ENCODE results near the gene CSRNP3.

CSRNP3 gene

DNA sequence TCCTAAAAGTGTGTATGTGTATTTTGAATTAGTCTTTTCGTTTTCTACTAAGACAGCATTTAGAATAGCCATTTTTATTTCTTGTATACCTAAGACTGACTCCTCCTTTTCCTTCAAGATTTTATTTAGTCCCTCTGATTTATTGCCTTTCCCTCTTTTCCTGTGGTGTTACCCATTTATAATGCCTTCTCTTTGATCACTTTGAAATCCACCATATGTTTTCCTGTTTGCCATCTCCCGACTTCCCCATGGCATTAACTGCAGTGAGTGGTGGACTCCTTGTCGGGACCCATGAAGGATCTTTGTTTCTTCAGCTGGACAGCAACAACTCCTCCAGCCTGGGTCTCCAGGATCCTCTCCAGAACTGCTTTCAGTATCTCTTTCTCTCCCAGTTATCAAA is 160.7 kb downstream of the CSRNP3 start:
- TF ChIP-seq, protein P1, sequence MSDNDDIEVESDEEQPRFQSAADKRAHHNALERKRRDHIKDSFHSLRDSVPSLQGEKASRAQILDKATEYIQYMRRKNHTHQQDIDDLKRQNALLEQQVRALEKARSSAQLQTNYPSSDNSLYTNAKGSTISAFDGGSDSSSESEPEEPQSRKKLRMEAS (IDR thresholded peaks at IDR 0.05), result no peak
- TF ChIP-seq TEAD4 (IDR thresholded peaks at IDR 0.05) (no peak), EP300 (IDR thresholded peaks at IDR 0.05; ENCODE audit: borderline replicate concordance) (no peak), NFIC (IDR thresholded peaks at IDR 0.05) (no peak), CREB1 (IDR thresholded peaks at IDR 0.05; ENCODE audit: low read depth) (no peak), ZBTB7A (IDR thresholded peaks at IDR 0.05; ENCODE audit: low read depth) (no peak), CEBPB (IDR thresholded peaks at IDR 0.05) (no peak), TCF12 (IDR thresholded peaks at IDR 0.05; ENCODE audit: low read depth) (no peak), YY1 (IDR thresholded peaks at IDR 0.05; ENCODE audit: low read depth) (no peak), TAF1 (IDR thresholded peaks at IDR 0.05; ENCODE audit: low read depth) (no peak), EGR1 (IDR thresholded peaks at IDR 0.05) (no peak), FOXM1 (IDR thresholded peaks at IDR 0.05; ENCODE audit: borderline replicate concordance, low read depth) (no peak), RAD21 (IDR thresholded peaks at IDR 0.05; ENCODE audit: low read depth) (no peak)
- TF ChIP-seq, protein P2, sequence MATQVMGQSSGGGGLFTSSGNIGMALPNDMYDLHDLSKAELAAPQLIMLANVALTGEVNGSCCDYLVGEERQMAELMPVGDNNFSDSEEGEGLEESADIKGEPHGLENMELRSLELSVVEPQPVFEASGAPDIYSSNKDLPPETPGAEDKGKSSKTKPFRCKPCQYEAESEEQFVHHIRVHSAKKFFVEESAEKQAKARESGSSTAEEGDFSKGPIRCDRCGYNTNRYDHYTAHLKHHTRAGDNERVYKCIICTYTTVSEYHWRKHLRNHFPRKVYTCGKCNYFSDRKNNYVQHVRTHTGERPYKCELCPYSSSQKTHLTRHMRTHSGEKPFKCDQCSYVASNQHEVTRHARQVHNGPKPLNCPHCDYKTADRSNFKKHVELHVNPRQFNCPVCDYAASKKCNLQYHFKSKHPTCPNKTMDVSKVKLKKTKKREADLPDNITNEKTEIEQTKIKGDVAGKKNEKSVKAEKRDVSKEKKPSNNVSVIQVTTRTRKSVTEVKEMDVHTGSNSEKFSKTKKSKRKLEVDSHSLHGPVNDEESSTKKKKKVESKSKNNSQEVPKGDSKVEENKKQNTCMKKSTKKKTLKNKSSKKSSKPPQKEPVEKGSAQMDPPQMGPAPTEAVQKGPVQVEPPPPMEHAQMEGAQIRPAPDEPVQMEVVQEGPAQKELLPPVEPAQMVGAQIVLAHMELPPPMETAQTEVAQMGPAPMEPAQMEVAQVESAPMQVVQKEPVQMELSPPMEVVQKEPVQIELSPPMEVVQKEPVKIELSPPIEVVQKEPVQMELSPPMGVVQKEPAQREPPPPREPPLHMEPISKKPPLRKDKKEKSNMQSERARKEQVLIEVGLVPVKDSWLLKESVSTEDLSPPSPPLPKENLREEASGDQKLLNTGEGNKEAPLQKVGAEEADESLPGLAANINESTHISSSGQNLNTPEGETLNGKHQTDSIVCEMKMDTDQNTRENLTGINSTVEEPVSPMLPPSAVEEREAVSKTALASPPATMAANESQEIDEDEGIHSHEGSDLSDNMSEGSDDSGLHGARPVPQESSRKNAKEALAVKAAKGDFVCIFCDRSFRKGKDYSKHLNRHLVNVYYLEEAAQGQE (IDR thresholded peaks at IDR 0.05; ENCODE audit: low read depth), result no peak
- TF ChIP-seq, protein P3, sequence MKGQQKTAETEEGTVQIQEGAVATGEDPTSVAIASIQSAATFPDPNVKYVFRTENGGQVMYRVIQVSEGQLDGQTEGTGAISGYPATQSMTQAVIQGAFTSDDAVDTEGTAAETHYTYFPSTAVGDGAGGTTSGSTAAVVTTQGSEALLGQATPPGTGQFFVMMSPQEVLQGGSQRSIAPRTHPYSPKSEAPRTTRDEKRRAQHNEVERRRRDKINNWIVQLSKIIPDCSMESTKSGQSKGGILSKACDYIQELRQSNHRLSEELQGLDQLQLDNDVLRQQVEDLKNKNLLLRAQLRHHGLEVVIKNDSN (IDR thresholded peaks at IDR 0.05), result no peak

DNA sequence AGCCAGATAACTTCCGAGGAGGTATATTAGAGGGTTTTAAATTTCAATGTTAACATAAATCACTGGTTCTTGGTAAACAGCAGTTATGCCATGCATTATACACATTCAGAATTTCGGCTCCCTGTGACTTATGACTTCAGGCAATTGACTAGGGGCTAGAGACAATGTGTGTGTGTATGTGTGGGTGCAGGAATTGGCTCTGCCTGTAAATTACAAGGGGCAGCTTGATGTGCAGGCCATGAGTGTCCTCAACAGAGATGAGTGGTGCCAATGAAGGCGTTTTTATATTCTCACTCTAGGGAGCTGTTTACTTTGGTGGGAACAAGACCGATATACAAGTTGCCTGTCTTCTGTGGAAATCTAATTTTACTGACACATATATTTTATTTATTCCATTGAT is 161.6 kb downstream of the CSRNP3 start:
- no peak for TF ChIP-seq RAD21 (IDR thresholded peaks at IDR 0.05; ENCODE audit: low read depth)
- TF ChIP-seq, protein P2 (IDR thresholded peaks at IDR 0.05; ENCODE audit: low read depth), result no peak
- no peak for TF ChIP-seq TCF12 (IDR thresholded peaks at IDR 0.05; ENCODE audit: low read depth)
- TF ChIP-seq TAF1 (IDR thresholded peaks at IDR 0.05; ENCODE audit: low read depth), result no peak
- TF ChIP-seq TEAD4 (IDR thresholded peaks at IDR 0.05), result no peak
- no peak for TF ChIP-seq FOXM1 (IDR thresholded peaks at IDR 0.05; ENCODE audit: borderline replicate concordance, low read depth)
- no peak for TF ChIP-seq NFIC (IDR thresholded peaks at IDR 0.05)
- TF ChIP-seq, protein P1 (IDR thresholded peaks at IDR 0.05), result no peak
- TF ChIP-seq CREB1 (IDR thresholded peaks at IDR 0.05; ENCODE audit: low read depth), result no peak
- no peak for TF ChIP-seq YY1 (IDR thresholded peaks at IDR 0.05; ENCODE audit: low read depth)
- no peak for TF ChIP-seq CEBPB (IDR thresholded peaks at IDR 0.05)
- TF ChIP-seq, protein P3 (IDR thresholded peaks at IDR 0.05), result no peak
- no peak for TF ChIP-seq EGR1 (IDR thresholded peaks at IDR 0.05)
- TF ChIP-seq ZBTB7A (IDR thresholded peaks at IDR 0.05; ENCODE audit: low read depth), result no peak
- no peak for TF ChIP-seq EP300 (IDR thresholded peaks at IDR 0.05; ENCODE audit: borderline replicate concordance)

DNA sequence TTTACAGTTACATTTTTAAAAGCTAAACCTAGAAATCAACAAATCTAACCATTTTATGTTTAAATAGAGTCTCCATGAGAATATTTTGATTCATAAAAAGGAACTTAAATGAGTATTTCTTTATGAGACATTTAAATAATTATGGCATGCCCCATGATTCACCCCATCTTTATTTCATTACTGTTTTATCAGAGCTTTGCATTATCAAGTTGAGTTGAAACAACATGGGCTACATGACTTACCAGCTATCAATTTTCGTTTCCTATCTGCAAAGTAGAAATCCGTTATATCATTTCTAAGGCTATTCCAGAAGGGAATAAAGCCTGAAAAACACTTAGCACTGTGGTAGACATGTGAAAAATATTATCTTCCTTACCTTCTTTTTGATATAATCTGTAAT is 163.1 kb downstream of the CSRNP3 start:
- TF ChIP-seq CEBPB (IDR thresholded peaks at IDR 0.05) (no peak), TEAD4 (IDR thresholded peaks at IDR 0.05) (no peak), EGR1 (IDR thresholded peaks at IDR 0.05) (no peak), ZBTB7A (IDR thresholded peaks at IDR 0.05; ENCODE audit: low read depth) (no peak), RAD21 (IDR thresholded peaks at IDR 0.05; ENCODE audit: low read depth) (no peak), CREB1 (IDR thresholded peaks at IDR 0.05; ENCODE audit: low read depth) (no peak), FOXM1 (IDR thresholded peaks at IDR 0.05; ENCODE audit: borderline replicate concordance, low read depth) (no peak)
- TF ChIP-seq, protein P2 (IDR thresholded peaks at IDR 0.05; ENCODE audit: low read depth), result no peak
- TF ChIP-seq, protein P3 (IDR thresholded peaks at IDR 0.05), result no peak
- TF ChIP-seq, protein P1 (IDR thresholded peaks at IDR 0.05), result no peak

DNA sequence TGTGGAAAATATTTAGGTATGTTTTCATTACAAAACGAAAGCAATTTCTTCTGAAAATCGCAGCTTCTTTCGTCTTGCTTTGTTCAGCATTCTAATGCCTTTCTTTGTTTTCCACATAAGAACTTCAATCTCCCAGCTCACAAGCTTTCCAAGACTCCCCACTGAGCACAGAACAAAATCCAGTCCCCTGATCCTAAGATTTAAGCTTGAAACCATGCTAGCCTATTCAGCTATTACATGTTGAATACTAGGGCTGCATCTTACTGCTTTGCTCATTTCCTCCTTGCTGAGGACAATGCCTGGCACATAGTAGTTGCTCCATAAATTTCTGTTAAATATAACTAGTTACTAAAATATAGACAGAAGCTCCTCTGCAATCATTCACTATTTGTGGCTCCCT is 163.9 kb downstream of the CSRNP3 start:
- TF ChIP-seq TEAD4 (IDR thresholded peaks at IDR 0.05) (no peak), RAD21 (IDR thresholded peaks at IDR 0.05; ENCODE audit: low read depth) (no peak), NFIC (IDR thresholded peaks at IDR 0.05) (no peak), TAF1 (IDR thresholded peaks at IDR 0.05; ENCODE audit: low read depth) (no peak), EP300 (IDR thresholded peaks at IDR 0.05; ENCODE audit: borderline replicate concordance) (no peak), TCF12 (IDR thresholded peaks at IDR 0.05; ENCODE audit: low read depth) (no peak), YY1 (IDR thresholded peaks at IDR 0.05; ENCODE audit: low read depth) (no peak), ZBTB7A (IDR thresholded peaks at IDR 0.05; ENCODE audit: low read depth) (no peak), EGR1 (IDR thresholded peaks at IDR 0.05) (no peak), CREB1 (IDR thresholded peaks at IDR 0.05; ENCODE audit: low read depth) (no peak), CEBPB (IDR thresholded peaks at IDR 0.05) (no peak), FOXM1 (IDR thresholded peaks at IDR 0.05; ENCODE audit: borderline replicate concordance, low read depth) (no peak)
- TF ChIP-seq, protein P2 (IDR thresholded peaks at IDR 0.05; ENCODE audit: low read depth), result no peak
- TF ChIP-seq, protein P1 (IDR thresholded peaks at IDR 0.05), result no peak
- TF ChIP-seq, protein P3 (IDR thresholded peaks at IDR 0.05), result no peak
